ENCODE data around the gene AGXT2.

DNA sequence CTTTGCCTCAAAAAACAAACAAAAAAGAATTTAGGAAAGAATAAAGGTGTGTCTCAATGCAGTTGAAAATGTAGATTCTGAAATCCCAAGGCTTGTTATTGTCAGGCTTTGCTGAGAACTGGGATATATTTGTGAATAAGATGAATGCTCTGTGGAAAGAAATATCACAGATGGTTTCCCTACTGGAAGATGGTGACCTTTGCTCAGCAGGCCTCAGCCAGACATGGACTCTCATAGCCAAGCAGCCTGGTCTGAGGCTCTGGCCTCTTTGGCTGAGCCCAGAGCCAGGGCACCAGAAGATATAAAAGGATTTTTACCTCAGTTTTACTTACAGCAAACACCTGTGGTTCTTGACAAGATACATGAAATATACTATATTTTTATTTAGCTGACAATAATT lies 37.1 kb downstream of the AGXT2 start:
- TF ChIP-seq EZH2phosphoT487 (IDR thresholded peaks at IDR 0.05; ENCODE audit: borderline replicate concordance, low read length), result no peak
- TF ChIP-seq, protein P1, sequence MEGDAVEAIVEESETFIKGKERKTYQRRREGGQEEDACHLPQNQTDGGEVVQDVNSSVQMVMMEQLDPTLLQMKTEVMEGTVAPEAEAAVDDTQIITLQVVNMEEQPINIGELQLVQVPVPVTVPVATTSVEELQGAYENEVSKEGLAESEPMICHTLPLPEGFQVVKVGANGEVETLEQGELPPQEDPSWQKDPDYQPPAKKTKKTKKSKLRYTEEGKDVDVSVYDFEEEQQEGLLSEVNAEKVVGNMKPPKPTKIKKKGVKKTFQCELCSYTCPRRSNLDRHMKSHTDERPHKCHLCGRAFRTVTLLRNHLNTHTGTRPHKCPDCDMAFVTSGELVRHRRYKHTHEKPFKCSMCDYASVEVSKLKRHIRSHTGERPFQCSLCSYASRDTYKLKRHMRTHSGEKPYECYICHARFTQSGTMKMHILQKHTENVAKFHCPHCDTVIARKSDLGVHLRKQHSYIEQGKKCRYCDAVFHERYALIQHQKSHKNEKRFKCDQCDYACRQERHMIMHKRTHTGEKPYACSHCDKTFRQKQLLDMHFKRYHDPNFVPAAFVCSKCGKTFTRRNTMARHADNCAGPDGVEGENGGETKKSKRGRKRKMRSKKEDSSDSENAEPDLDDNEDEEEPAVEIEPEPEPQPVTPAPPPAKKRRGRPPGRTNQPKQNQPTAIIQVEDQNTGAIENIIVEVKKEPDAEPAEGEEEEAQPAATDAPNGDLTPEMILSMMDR (IDR thresholded peaks at IDR 0.05; ENCODE audit: low read depth, low read length, poor library complexity, severe bottlenecking), result no peak
